OCI-LY3 (cell line): ENCODE measurements around the gene BHLHA15.

Experiments used
- H2AFZ ChIP-seq: fragments of 200-600, 300-600 bp; shearing (Covaris generic); 2 replicates; pipeline ENCODE4 v1.6.0; 2014; ENCODE audit warnings: antibody characterized with exemption, low read depth, low read length
- H3K27ac ChIP-seq: fragments of 200-600, 300-600 bp; sonication (generic); 2 replicates; pipeline ENCODE4 v1.5.1; 2014; ENCODE audit warnings: mild to moderate bottlenecking, low read length, moderate library complexity, mixed read lengths
- H3K27me3 ChIP-seq: fragments of 200-600, 300-600 bp; sonication (generic); 2 replicates; pipeline ENCODE4 v1.6.1; 2014; ENCODE audit warnings: low read depth, low read length, mixed read lengths
- H3K36me3 ChIP-seq: fragments of 200-600, 300-600 bp; sonication (generic); replicated peaks from 2 replicates; pipeline ENCODE3; 2014; ENCODE audit warnings: low read depth, low read length, mixed read lengths
- H3K4me1 ChIP-seq: fragments of 300-600, 200-600 bp; sonication (generic); 2 replicates; pipeline ENCODE4 v1.6.1; 2014; ENCODE audit warnings: low read length, mixed read lengths
- H3K4me2 ChIP-seq: fragments of 200-600, 300-600 bp; sonication (generic); 2 replicates; pipeline ENCODE4 v1.6.1; 2014; ENCODE audit warnings: low read length, mixed read lengths
- H3K4me3 ChIP-seq: fragments of 300-600, 200-600 bp; sonication (generic); 2 replicates; pipeline ENCODE4 v1.5.1; 2014; ENCODE audit warnings: antibody characterized with exemption, mild to moderate bottlenecking, low read length, moderate library complexity
- H3K79me2 ChIP-seq: fragments of 300-600, 200-600 bp; shearing (Covaris generic); 2 replicates; pipeline ENCODE4 v1.6.1; 2014; ENCODE audit warnings: mild to moderate bottlenecking, low read length, mixed read lengths
- H3K9ac ChIP-seq: fragments of 300-600, 200-600 bp; shearing (Covaris generic); 2 replicates; pipeline ENCODE4 v1.6.0; 2014; ENCODE audit warnings: mild to moderate bottlenecking, low read length, moderate library complexity
- H3K9me3 ChIP-seq: fragments of 200-600, 300-600 bp; shearing (Covaris generic); 2 replicates; pipeline ENCODE4 v1.6.1; 2014; ENCODE audit warnings: low read length, mixed read lengths; ENCODE audit not compliant: insufficient read depth
- H4K20me1 ChIP-seq: fragments of 200-600, 300-600 bp; sonication (generic); 2 replicates; pipeline ENCODE4 v1.6.1; 2016; ENCODE audit warnings: low read length, mixed read lengths; ENCODE audit not compliant: insufficient read depth
- EZH2phosphoT487 ChIP-seq: fragments of 200-600 bp; shearing (Covaris generic); IDR thresholded peaks from 2 replicates; pipeline ENCODE4 v1.6.1; 2018; ENCODE audit warnings: antibody characterized with exemption, mixed run types, low read depth
- TF ChIP-seq, protein P1 (sequence below): fragments of 200-600, 300-600 bp; sonication (generic); IDR thresholded peaks from 2 replicates; pipeline ENCODE4 v1.5.1; 2014; ENCODE audit warnings: antibody characterized with exemption, low read length, low read depth

Gene BHLHA15

DNA sequence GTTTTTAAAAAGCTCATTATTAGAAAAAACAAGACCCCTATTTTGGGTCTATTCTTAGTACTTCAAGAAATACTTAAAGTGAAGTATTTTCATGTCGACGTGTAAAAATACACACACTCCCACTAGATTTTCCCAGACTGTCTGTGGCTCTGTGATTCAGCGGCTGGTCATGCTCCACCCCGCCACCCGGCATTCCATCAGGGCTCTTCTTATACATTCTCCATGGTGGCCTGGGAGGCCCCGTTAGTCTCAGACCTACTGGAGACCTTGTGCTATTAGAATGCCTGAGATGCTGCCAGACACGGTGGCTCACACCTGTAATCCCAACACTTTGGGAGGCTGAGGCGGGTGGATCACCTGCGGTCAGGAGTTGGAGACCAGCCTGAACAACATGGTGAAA is 27.7 kb downstream of the BHLHA15 start:
- no peak overlapping the region for H3K27ac ChIP-seq
- H4K20me1 ChIP-seq, result no peaks in the 10 kb centered on the region
- no peak overlapping the region for H3K4me3 ChIP-seq
- no peaks in the 10 kb centered on the region for H3K9me3 ChIP-seq
- no peak overlapping the region for H2AFZ ChIP-seq
- no peak overlapping the region for H3K4me2 ChIP-seq
- no peaks in the 10 kb centered on the region for H3K27me3 ChIP-seq
- no peaks in the 10 kb centered on the region for H3K4me1 ChIP-seq
- no peaks in the 10 kb centered on the region for H3K79me2 ChIP-seq
- no peaks in the 10 kb centered on the region for H3K36me3 ChIP-seq
- no peak overlapping the region for H3K9ac ChIP-seq
- TF ChIP-seq EZH2phosphoT487, result no peak
- TF ChIP-seq, protein P1, sequence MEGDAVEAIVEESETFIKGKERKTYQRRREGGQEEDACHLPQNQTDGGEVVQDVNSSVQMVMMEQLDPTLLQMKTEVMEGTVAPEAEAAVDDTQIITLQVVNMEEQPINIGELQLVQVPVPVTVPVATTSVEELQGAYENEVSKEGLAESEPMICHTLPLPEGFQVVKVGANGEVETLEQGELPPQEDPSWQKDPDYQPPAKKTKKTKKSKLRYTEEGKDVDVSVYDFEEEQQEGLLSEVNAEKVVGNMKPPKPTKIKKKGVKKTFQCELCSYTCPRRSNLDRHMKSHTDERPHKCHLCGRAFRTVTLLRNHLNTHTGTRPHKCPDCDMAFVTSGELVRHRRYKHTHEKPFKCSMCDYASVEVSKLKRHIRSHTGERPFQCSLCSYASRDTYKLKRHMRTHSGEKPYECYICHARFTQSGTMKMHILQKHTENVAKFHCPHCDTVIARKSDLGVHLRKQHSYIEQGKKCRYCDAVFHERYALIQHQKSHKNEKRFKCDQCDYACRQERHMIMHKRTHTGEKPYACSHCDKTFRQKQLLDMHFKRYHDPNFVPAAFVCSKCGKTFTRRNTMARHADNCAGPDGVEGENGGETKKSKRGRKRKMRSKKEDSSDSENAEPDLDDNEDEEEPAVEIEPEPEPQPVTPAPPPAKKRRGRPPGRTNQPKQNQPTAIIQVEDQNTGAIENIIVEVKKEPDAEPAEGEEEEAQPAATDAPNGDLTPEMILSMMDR, result no peak

DNA sequence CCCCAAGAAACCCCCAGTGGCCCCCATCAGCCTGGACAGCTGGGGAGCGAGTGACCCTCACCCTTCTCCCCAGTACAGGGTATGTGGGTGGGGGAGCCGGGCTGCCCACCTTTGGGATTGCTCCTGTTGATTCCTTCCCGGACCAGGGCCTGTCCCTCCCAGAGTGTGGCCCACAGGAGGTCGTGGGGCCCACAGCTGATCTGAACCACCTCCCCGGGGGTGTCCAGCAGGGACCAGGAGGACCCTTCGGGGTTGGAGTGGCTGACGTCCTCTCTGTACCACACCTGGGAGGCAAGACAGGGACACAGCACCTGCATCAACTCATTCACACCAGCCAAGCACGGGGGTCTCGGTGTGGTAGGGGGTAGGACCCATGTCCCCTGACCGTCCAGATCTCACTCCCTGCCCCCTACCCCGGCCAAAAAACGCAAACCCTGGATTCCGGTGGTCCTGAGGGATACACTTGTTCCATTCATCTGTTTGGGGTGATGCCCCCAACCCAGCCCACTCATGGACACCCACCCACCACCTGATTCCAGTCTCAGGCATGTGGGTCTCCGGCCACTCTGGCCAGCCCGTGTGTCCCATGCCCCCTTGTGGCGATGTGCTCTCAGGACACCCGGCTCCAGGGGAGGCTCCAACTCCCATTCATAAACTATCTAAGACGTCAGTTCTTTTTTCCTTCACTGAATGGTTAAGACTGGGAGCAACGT is 29.9 kb downstream of the BHLHA15 start:
- Histone ChIP-seq H2AFZ (no peak overlapping the region), H4K20me1 (no peaks in the 10 kb centered on the region), H3K9ac (no peak overlapping the region), H3K27me3 (no peaks in the 10 kb centered on the region), H3K4me1 (no peaks in the 10 kb centered on the region), H3K4me2 (no peak overlapping the region), H3K4me3 (no peak overlapping the region), H3K36me3 (no peaks in the 10 kb centered on the region), H3K9me3 (no peaks in the 10 kb centered on the region), H3K79me2 (no peaks in the 10 kb centered on the region), H3K27ac (no peak overlapping the region)
- no peak for TF ChIP-seq EZH2phosphoT487
- TF ChIP-seq, protein P1, result peak; percentile 80

DNA sequence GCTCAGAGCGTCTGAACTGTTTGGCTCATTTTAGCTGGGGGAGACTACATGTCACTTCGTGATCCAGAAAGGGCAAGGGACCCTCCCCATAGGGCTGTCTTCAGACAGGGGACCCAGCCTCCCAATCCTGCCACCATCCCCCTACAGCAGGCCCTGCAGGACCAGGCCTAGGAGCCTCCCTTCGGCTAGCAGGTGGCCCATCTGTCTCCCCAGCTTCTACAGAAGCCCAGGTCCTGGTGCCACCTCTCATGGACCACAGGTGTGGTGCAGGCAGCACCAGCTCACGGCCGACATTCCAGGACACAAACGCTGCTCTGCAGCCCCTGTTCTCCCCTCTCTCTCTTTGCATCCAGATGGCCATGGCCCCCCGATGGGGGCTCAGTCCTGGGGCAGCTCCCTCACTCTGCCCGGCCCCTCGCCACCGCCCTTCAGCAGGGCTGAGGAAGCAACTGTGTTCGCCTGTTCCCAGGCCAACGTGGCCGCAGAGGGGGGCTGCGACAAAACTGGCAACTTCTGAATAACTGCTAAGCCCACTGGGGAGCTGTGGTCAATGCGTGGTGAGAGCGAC is 30.5 kb downstream of the BHLHA15 start:
- H3K36me3 ChIP-seq, result no peaks in the 10 kb centered on the region
- no peak overlapping the region for H2AFZ ChIP-seq
- H3K4me1 ChIP-seq, result no peaks in the 10 kb centered on the region
- no peaks in the 10 kb centered on the region for H4K20me1 ChIP-seq
- no peaks in the 10 kb centered on the region for H3K79me2 ChIP-seq
- H3K9me3 ChIP-seq, result no peaks in the 10 kb centered on the region
- no peak overlapping the region for H3K4me2 ChIP-seq
- TF ChIP-seq EZH2phosphoT487, result no peak
- TF ChIP-seq, protein P1, result no peak
- no peaks in the 10 kb centered on the region for H3K27me3 ChIP-seq
- H3K9ac ChIP-seq, result no peak overlapping the region
- no peak overlapping the region for H3K27ac ChIP-seq
- no peak overlapping the region for H3K4me3 ChIP-seq

DNA sequence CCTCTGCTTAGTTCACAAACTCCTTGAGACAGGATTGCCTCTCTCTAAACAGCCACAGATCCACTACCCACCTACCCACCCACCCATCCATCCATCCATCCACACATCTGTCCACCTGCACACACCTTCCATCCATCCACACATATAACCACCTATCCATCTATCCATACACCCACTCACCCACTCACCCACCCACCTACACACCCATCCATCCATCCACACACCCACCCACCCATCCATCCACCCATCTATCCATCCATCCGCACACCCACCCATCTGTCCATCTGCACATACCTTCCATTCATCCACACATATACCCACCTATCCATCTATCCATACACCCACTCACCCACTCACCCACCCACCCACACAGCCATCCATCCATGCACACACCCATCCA is 31.1 kb downstream of the BHLHA15 start:
- Histone ChIP-seq H3K36me3 (no peaks in the 10 kb centered on the region), H3K9me3 (no peaks in the 10 kb centered on the region), H3K4me2 (no peak overlapping the region), H3K27me3 (no peaks in the 10 kb centered on the region), H3K9ac (no peak overlapping the region), H3K4me3 (no peak overlapping the region), H2AFZ (no peak overlapping the region), H3K4me1 (no peaks in the 10 kb centered on the region), H4K20me1 (no peaks in the 10 kb centered on the region), H3K79me2 (no peaks in the 10 kb centered on the region), H3K27ac (no peak overlapping the region)
- TF ChIP-seq EZH2phosphoT487, result no peak
- TF ChIP-seq, protein P1, result no peak
